Endothelial cell of umbilical vein (primary cell): Measurements from ENCODE around the gene CABLES1. TPM values are rescaled to one million over a fixed set of nuclear protein-coding genes. Genes with fewer than 3 reads are reported as not detected.

ENCODE experiments used
- BruUV-seq: library from RNA; stranded (reverse); fragments of 400-500 nt; replicated peaks from 2 replicates; lab custom pipeline; 2021; lab: Mats Ljungman, UMichigan
- CTCF ChIA-PET: fragments of 300-600, 350-600 bp; sonication (Branson Sonifier 250); formaldehyde crosslinking; loops from one replicate; lab custom pipeline; 2021; ENCODE audit warnings: antibody characterized with exemption, inconsistent platforms; lab: Charles Lee
- POLR2A ChIA-PET: fragments of 300-600, 350-600 bp; sonication (Branson Sonifier 250); formaldehyde crosslinking; loops from one replicate; lab custom pipeline; 2021; ENCODE audit warnings: antibody characterized with exemption, inconsistent platforms; lab: Charles Lee
- DNase-seq: peaks from one replicate; pipeline ENCODE4 v3.0.0-alpha.2; 2011; ENCODE audit warnings: low read depth, low spot score
- FAIRE-seq: peaks from 2 replicates; lab custom pipeline; 2011; peaks lifted over from hg19 to GRCh38; lab: Jason Lieb, UNC
- H2AFZ ChIP-seq: 2 replicates; pipeline ENCODE4 v1.6.0; 2012; ENCODE audit warnings: low read depth, low read length, control low read depth, inconsistent platforms
- H3K27ac ChIP-seq: 2 replicates; pipeline ENCODE4 v1.5.1; 2011; ENCODE audit warnings: low read depth, mild to moderate bottlenecking, control low read depth, low read length, moderate library complexity; ENCODE audit not compliant: insufficient read depth
- H3K27me3 ChIP-seq, 2 experiments: 2 replicates each; pipeline versions ENCODE4 v1.6.0 to v1.6.1; 2011; ENCODE audit warnings: low read length in 2 of 2, mixed read lengths in 1 of 2; ENCODE audit not compliant: control insufficient read depth in 2 of 2, insufficient read depth in 2 of 2
- H3K36me3 ChIP-seq, 2 experiments: 2 replicates in 1 of 2; 3 replicates in 1 of 2; pipeline ENCODE4 v1.5.1; 2011; ENCODE audit warnings: low read length in 2 of 2, mild to moderate bottlenecking in 1 of 2, moderate library complexity in 1 of 2; ENCODE audit not compliant: control insufficient read depth in 2 of 2, insufficient read depth in 2 of 2; ENCODE audit errors: extremely low read depth in 1 of 2
- H3K4me1 ChIP-seq: 3 replicates; pipeline ENCODE4 v1.5.1; 2011; ENCODE audit warnings: mild to moderate bottlenecking, low read length; ENCODE audit not compliant: control insufficient read depth, insufficient read depth; ENCODE audit errors: extremely low read depth
- H3K4me2 ChIP-seq: 2 replicates; pipeline ENCODE4 v1.6.1; 2011; ENCODE audit warnings: low read length, control low read depth, mixed read lengths; ENCODE audit not compliant: insufficient read depth
- H3K4me3 ChIP-seq, 3 experiments: fragments of 200-600 bp in 1 of 3; sonication (generic), shearing (Covaris generic) in 1 of 3; replicated peaks in 1 of 3; 2 replicates each; pipeline ENCODE4 v1.5.1; 2011 to 2016; ENCODE audit warnings: control low read depth in 3 of 3, low read length in 3 of 3, mild to moderate bottlenecking in 2 of 3, inconsistent platforms in 1 of 3, low read depth in 1 of 3, moderate library complexity in 1 of 3; ENCODE audit not compliant: insufficient read depth in 1 of 3
- H3K79me2 ChIP-seq: 2 replicates; pipeline ENCODE4 v1.6.0; 2012; ENCODE audit warnings: low read length, inconsistent platforms; ENCODE audit not compliant: control insufficient read depth, insufficient read depth
- H3K9ac ChIP-seq: replicated peaks from 2 replicates; pipeline ENCODE3; 2011; ENCODE audit warnings: low read length, control low read depth; ENCODE audit not compliant: insufficient read depth; ENCODE audit errors: extremely low read depth
- H3K9me1 ChIP-seq: replicated peaks from 3 replicates; pipeline ENCODE4 v1.6.0; 2011; ENCODE audit warnings: mild to moderate bottlenecking, low read length; ENCODE audit not compliant: control insufficient read depth, insufficient read depth; ENCODE audit errors: extremely low read depth
- H3K9me3 ChIP-seq: replicated peaks from 2 replicates; pipeline ENCODE4 v1.5.1; 2012; ENCODE audit warnings: low read length, inconsistent platforms; ENCODE audit not compliant: control insufficient read depth, insufficient read depth
- H4K20me1 ChIP-seq: replicated peaks from 2 replicates; pipeline ENCODE3; 2011; ENCODE audit warnings: mild to moderate bottlenecking, low read length; ENCODE audit not compliant: control insufficient read depth, insufficient read depth; ENCODE audit errors: extremely low read depth
- EZH2 ChIP-seq: IDR thresholded peaks from 2 replicates; pipeline ENCODE4 v1.6.1; 2012; ENCODE audit warnings: borderline replicate concordance, low read depth, mild to moderate bottlenecking, moderate library complexity, low read length, inconsistent platforms; ENCODE audit not compliant: severe bottlenecking
- FOS ChIP-seq: IDR thresholded peaks from 2 replicates; pipeline ENCODE4 v1.6.1; 2011; ENCODE audit warnings: mild to moderate bottlenecking, low read length, moderate library complexity, borderline replicate concordance; ENCODE audit not compliant: insufficient read depth
- GATA2 ChIP-seq: IDR thresholded peaks from 2 replicates; pipeline ENCODE4 v1.7.0; 2011; ENCODE audit warnings: low read depth, mild to moderate bottlenecking, moderate library complexity, mixed read lengths, low read length; ENCODE audit not compliant: insufficient read length, insufficient read depth
- JUN ChIP-seq: IDR thresholded peaks from 2 replicates; pipeline ENCODE4 v1.6.1; 2011; ENCODE audit warnings: borderline replicate concordance, low read depth; ENCODE audit not compliant: insufficient read length, insufficient read depth
- MYC ChIP-seq: IDR thresholded peaks from one replicate; pipeline ENCODE4 v1.6.1; 2011; ENCODE audit warnings: mild to moderate bottlenecking, low read depth, low read length
- POLR2A ChIP-seq: IDR thresholded peaks from 2 replicates; pipeline ENCODE4 v1.6.1; 2012; ENCODE audit warnings: low read depth, mild to moderate bottlenecking, control low read depth, low read length
- POLR2AphosphoS5 ChIP-seq: IDR thresholded peaks from 2 replicates; pipeline ENCODE4 v1.6.1; 2012; ENCODE audit warnings: low read depth, mild to moderate bottlenecking, control low read depth, low read length, moderate library complexity; ENCODE audit not compliant: insufficient read depth
- dilution Hi-C: fragments of 300-500 bp; cut with MboI; formaldehyde crosslinking; loops from one replicate; pipeline ENCODE4 v1.15.0; 2019; ENCODE audit warnings: low sequenced_read_pairs; ENCODE audit not compliant: extremely low pct_ligation_motif_present
- intact Hi-C: fragments of 100-400 bp; cut with micrococcal nuclease; formaldehyde crosslinking; loops from one replicate; pipeline ENCODE4 v1.10.0; 2022
- polyA plus RNA-seq, 4 experiments: library from polyadenylated mRNA; depleted of rRNA in 3 of 4; stranded (reverse) in 3 of 4; unstranded in 1 of 4; fragments of >200 nt; gene quantifications; 2 replicates each; pipeline versions ENCODE4 v1.2.1 to v1.2.3, GENCODE V29; 2011 to 2012; ENCODE audit warnings: missing spikeins in 1 of 4
- total RNA-seq: library from RNA; stranded (reverse); gene quantifications from 2 replicates; pipeline ENCODE4 v1.2.3, GENCODE V29; 2021
- TF ChIP-seq, protein P1 (sequence below): IDR thresholded peaks from 2 replicates; pipeline ENCODE4 v1.6.1; 2011; ENCODE audit not compliant: insufficient read depth, insufficient read length
- TF ChIP-seq, protein P2 (sequence below), 2 donors: IDR thresholded peaks; 1 replicate in 1 of 2; 2 replicates in 1 of 2; pipeline ENCODE4 v1.5.1; 2011; ENCODE audit warnings: low read length in 2 of 2, mild to moderate bottlenecking in 2 of 2, moderate library complexity in 2 of 2, control low read depth in 1 of 2, inconsistent platforms in 1 of 2, low read depth in 1 of 2; ENCODE audit not compliant: insufficient read depth in 1 of 2; ENCODE audit errors: extremely low read depth in 1 of 2

The CABLES1 gene
- total and polyA plus RNA-seq, 2 donors (not counting 3 experiments of a cell fraction or from before 2014, with no cell fraction given): 40.2 to 71.1 TPM

DNA sequence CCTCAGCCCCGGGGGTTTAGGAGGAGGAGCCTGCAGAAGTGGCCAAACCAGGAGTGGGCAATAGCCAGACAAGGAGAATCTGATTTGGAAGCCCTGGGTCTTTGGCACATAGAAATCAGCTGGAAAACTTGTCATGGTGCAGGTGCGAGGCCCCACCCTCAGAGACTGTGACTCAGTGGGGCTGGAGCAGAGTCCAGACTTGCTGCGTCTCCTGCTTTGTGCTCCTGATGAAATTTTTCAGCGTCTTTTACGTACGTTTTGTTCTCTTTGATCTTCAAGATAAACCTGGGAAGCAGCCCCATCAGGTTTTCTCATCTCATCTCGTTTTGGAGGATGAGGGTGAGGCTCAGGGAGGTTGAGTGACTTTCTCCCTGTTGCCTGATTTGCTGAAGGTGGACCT lies 114.1 kb downstream of the CABLES1 start:
- FAIRE-seq: no peak
- POLR2A ChIA-PET: no interaction called here
- intact Hi-C loops: no loop called here

More for the DNA sequence above, 114.1 kb downstream of the CABLES1 start:
- no peaks in the 10 kb centered on the region for H3K79me2 ChIP-seq
- no peaks in the 10 kb centered on the region for H3K9me1 ChIP-seq
- no peak overlapping the region for H3K9ac ChIP-seq
- BruUV-seq: no TSS peak
- no peak overlapping the region for H3K27ac ChIP-seq
- H3K4me1 ChIP-seq: peaks cover 3% of the 10 kb centered on the region
- TF ChIP-seq FOS (no peak), GATA2 (no peak), JUN (no peak), EZH2 (no peak), MYC (no peak), POLR2A (no peak), POLR2AphosphoS5 (no peak)
- TF ChIP-seq, protein P1, sequence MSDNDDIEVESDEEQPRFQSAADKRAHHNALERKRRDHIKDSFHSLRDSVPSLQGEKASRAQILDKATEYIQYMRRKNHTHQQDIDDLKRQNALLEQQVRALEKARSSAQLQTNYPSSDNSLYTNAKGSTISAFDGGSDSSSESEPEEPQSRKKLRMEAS: no peak
- TF ChIP-seq, protein P2, sequence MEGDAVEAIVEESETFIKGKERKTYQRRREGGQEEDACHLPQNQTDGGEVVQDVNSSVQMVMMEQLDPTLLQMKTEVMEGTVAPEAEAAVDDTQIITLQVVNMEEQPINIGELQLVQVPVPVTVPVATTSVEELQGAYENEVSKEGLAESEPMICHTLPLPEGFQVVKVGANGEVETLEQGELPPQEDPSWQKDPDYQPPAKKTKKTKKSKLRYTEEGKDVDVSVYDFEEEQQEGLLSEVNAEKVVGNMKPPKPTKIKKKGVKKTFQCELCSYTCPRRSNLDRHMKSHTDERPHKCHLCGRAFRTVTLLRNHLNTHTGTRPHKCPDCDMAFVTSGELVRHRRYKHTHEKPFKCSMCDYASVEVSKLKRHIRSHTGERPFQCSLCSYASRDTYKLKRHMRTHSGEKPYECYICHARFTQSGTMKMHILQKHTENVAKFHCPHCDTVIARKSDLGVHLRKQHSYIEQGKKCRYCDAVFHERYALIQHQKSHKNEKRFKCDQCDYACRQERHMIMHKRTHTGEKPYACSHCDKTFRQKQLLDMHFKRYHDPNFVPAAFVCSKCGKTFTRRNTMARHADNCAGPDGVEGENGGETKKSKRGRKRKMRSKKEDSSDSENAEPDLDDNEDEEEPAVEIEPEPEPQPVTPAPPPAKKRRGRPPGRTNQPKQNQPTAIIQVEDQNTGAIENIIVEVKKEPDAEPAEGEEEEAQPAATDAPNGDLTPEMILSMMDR (IDR thresholded peaks at IDR 0.05; ENCODE audit: extremely low read depth in 1 of 2, insufficient read depth in 1 of 2, low read depth in 1 of 2, low read length in 2 of 2): no peak
- no peaks in the 10 kb centered on the region for H4K20me1 ChIP-seq
- dilution Hi-C loops: no loop called here
- CTCF ChIA-PET: interaction anchor here (1.0 kb wide), 2 partner anchors 11 to 162 kb away, joined by 3 read pairs; no protein-coding TSS in a partner anchor
- no peak overlapping the region for H2AFZ ChIP-seq
- no peaks in the 10 kb centered on the region for H3K27me3 ChIP-seq
- H3K9me3 ChIP-seq: no peaks in the 10 kb centered on the region
- peaks cover 1 to 45% of the 10 kb centered on the region in 2 experiments for H3K36me3 ChIP-seq
- H3K4me2 ChIP-seq: no peak overlapping the region
- H3K4me3 ChIP-seq: no peak overlapping the region
- DNase-seq: no peak
